Activated naive CD4-positive, alpha-beta T cell treated with anti-CD3 and anti-CD28 coated beads, Interleukin-2, amount 10 ng/mL, durations not matched to agents 5 hours and 36 hours (primary cell): ENCODE data around the gene BLID. TPM values are rescaled to one million over a fixed set of nuclear protein-coding genes. Genes with fewer than 3 reads are reported as not detected.

Source experiments
- microRNA-seq: library from miRNA; unstranded; fragments of <30 nt; microRNA quantifications from one replicate; pipeline ENCODE4 v1.2.0, GENCODE V29; 2022; ENCODE audit warnings: borderline microRNAs expressed, borderline replicate concordance
- total RNA-seq, 2 experiments: library from RNA; stranded (reverse); gene quantifications; one replicate each; pipeline ENCODE4 v1.2.3, GENCODE V29; 2021

BLID gene, protein sequence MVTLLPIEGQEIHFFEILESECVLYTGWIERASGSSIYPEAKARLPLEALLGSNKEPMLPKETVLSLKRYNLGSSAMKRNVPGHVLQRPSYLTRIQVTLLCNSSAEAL
- total RNA-seq: not detected

DNA sequence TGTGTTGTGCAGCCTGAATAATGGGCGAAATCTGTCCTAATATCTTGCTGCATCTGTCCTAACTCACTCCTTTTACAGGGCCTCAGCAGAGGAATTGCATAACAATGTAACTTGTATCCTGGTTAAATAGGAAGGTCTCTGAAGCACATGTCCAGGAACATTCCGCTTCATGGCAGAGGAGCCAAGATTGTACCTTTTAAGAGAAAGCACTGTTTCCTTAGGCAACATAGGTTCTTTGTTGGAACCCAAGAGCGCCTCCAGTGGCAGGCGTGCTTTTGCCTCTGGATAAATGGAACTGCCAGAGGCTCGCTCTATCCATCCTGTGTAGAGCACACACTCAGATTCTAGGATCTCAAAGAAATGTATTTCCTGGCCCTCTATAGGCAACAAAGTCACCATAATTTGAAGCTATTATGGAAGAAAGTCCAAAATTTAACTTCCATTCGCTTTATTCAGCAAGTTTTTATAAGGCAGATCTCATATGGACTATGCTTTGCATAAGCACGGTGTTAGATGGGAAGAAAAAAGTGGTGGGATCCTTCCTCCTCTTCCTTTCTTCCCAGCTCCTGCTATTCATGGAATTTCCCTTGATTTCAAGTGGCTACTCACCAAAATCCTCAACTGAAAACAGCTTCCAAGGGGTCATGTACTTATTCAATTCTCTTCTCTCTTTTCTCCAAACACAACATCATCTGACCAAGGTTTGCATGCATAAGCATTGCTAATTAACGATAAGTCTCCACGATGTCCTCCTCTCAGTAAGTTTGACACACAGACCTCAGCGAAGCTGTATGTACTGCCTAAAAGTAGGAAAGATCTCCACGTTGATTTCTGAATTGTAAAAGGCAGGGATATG is at the start of gene BLID:
Gene BLID, minus strand, starts transcription at position 692 of the 856 bp plus-strand sequence. Its CDS starts 293 bp downstream, at position 399.

Small RNA genes within 50 kb of the gene (microRNA-seq; reads per million reads assigned to microRNA genes)
- gene MIR100 (16.3 reads per million, percentile 50 among the genes with 10 or more reads in this experiment), gene MIR125B1 (2.3 reads per million, percentile 6 among the genes with 10 or more reads in this experiment), gene MIRLET7A2 (38.8 reads per million, percentile 62 among the genes with 10 or more reads in this experiment)
